NCI-H510A treated with DMSO at 0.1 percent for 48 hours (cell line): Measurements from ENCODE around the gene KDM4B.

ENCODE experiments used
- DNase-seq: peaks from one replicate; lab custom pipeline; 2025; lab: John Stamatoyannopoulos, UW

The KDM4B gene

DNA sequence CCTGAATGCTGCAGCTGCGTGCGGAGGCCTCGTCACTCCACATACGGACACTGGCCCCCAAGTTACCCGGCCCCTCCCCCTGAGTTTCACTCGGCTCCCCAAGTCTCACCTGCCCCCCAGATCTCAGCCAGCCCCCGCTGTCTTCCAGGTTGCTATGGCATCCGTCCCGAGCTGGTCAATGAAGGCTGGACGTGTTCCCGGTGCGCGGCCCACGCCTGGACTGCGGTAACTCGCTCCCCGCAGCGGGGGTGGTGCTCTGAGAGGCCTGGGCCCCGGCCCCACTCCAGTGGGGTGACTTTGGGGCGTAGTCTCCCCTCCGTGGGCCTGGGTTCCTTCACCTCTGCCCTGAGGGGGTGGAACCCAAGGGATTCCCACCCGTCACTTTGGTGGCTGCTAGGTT is 168.2 kb downstream of the KDM4B start:
- DNase-seq, result no peak

DNA sequence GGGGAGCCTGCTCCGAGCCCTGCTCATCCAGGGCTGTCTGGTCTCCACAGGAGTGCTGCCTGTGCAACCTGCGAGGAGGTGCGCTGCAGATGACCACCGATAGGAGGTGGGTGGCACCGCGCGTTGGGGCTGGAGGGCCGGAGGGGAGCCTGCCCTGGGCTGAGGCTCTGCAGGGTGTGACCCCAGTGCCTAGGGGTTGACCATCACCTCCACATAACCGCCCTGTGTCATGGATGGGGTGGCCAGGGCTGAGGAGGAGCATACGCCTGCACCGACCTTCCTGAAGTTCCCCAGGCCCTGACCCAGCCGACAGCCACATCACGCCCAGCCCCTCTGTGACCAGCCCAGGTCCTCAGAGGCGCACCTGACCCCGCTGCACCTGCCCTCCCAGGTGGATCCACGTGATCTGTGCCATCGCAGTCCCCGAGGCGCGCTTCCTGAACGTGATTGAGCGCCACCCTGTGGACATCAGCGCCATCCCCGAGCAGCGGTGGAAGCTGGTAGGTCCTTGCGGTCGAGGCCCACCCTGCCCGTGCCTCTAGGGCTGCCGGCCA is 168.7 kb downstream of the KDM4B start:
- DNase-seq, result peak; percentile 11

DNA sequence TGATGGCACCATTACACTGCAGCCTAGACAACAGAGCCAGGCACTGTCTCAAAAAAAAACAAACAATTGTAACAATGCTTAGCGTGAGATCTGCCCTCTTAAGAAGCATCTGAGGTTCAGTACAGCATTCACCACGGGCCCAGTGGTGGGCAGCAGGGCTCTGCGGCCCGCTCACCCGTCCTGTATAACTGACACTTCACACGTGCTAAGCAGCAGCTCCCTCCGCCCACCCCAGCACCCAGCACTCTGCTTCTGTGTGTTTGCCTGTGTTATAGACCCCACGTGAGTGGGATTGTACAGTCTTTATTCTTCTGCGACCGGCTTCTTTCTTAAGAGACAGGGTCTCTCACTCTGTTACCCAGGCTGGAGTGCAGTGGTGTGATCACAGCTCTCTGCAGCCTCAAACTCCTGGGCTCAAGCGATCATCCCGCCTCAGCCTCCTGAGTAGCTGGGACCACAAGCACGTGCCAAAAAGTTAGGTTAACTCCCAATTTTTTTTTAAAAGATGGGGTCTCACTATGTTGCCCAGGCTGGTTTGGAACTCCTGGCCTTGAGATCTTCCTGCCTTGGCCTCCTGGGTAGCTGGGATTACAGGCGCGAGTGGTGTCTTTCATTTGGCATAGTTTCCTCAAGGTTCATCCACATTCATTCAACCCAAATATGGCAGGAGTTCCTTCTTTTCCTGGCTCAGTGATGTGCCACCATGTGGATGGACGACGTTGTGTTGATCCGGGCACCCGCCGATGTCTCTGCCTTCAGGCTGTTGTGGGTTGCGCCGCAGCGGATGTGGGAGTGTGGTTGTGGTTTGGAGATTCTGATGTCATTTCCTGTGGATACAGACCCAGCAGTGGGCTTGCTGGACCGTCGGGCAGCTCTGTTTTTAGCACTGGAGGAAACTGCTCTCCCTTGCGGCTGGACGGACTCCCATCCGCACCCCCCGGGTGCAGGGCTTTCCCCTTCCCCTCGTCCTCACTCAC is 170.0 kb downstream of the KDM4B start:
- no peak for DNase-seq

DNA sequence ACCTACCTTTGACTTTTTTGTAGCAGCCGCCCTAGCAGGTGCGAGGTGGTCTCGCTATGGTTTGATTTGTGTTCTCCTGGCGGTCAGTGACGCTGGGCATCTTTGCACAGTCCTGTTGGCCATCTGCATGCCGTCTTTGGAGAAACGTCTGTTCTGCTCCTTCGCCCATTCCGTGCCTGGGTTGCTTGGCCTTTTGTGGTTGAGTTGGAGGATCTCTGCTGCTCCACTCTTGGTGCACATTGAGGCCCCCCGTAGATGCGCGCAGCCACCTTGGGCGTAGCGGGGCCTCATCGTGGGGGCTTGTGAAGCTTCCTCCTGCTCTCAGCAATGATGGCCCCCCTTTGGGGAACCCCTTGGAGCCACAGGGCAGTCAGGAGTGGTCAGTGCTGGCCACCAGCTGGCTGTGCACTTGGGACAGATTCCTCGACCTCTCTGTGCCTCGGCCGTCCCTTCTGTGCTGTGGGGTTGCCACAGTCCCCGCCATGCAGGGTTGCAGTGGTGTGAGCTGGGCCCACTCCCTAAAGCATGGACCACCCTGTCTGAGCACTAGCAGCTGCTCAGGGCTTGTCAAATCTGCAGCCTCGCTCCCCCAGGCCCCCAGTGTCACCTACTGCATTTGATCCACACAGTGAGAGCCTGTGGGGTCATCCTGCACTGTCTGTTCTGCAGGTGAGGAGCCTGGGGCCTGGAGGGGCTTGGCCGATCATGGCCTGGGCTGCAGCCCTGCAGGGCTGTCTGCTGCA is 170.8 kb downstream of the KDM4B start:
- no peak for DNase-seq

DNA sequence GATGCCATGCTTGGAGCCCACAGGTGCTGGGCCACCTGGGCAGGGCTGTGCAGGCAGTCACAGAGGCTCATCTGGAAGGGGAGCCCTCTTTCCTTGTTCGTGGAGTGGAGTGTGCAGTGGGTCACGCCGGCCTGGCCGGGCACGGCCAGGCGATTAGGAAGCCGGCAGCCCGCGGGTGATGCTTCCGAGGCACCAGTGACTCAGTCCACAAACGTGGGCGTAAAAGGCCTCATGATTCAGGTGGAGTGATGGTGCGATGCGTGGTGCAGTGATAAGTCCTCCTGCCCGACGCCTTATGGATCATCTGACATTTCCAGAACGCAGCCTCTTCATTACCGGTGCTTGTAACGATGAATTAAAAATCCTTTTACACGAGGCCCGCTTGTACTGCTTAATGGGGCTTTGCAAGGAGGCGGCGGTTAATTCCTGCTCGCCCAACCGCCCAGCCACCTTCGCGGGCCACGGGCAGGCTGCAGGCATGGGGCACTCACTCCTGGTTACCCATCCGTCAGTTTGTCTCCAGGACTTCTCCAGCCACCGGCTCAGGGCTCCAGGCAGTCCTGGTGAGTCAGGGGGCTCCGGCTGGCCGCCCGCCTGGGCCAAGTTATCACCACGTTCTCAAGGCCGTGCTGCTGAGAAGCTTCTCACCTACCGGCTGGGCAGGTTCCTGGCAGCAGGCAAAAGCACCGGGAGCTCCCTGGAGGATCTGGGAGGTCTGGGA is 172.4 kb downstream of the KDM4B start:
- no peak for DNase-seq

DNA sequence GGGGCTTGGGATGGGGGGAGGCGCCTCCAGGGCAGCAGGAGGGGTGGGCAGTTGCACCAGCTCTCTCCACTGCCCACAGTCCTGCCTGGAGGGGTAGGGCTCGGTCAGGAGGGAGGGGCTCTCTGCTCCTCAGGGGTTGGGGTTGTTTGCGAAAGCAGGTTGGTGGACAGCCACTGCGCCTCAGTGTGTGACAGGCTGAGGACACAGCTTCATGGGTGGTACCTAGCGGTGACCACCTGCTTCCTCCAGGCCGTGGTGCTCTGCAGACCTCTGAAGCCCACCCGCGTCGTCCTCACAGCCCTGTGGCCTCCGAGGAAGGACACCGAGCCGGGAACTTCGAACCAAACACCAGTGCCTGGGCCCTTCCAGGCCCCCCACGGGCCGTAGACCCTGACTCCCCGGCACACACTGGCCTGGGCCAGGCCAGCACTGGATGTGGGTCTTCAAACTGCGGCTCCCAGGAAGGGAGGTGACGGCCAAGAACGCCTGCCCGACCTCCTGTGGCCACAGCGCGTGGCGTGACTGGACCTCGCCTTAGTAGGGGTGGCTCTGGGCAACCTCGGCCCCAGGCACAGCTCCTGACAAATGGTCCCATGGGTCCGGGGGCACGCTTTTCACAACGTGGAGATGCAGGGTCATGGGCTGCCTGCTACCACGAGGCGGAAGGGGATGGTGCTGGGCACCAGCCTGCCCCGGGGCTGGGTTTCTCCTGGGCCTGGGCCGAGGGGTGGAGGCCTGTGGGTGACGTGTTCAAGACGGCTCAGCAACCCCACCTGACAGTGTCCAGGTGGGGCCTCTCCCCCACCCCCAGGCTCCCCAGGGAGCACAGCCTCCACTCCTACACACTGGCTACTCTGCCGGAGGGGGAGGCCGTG is 173.2 kb downstream of the KDM4B start:
- no peak for DNase-seq

DNA sequence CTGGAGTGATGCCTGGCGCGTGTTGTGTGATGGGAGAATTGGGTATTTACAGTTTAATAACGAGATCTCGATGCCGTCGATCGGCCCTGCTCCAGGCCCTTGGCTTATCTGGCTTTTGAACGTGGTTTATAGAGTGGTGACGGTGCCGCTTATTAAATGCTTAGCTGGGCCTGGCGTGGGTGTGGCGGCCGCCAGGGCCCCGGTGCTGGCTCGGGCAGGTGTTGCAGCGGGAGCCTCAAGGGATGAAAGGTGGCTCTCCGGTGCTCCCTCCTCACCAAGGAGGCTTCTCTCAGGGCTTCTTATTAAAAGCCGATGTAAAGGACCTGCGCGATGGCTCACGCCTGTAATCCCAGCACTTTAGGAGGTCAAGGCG is 173.8 kb downstream of the KDM4B start:
- peak; percentile 11 for DNase-seq

DNA sequence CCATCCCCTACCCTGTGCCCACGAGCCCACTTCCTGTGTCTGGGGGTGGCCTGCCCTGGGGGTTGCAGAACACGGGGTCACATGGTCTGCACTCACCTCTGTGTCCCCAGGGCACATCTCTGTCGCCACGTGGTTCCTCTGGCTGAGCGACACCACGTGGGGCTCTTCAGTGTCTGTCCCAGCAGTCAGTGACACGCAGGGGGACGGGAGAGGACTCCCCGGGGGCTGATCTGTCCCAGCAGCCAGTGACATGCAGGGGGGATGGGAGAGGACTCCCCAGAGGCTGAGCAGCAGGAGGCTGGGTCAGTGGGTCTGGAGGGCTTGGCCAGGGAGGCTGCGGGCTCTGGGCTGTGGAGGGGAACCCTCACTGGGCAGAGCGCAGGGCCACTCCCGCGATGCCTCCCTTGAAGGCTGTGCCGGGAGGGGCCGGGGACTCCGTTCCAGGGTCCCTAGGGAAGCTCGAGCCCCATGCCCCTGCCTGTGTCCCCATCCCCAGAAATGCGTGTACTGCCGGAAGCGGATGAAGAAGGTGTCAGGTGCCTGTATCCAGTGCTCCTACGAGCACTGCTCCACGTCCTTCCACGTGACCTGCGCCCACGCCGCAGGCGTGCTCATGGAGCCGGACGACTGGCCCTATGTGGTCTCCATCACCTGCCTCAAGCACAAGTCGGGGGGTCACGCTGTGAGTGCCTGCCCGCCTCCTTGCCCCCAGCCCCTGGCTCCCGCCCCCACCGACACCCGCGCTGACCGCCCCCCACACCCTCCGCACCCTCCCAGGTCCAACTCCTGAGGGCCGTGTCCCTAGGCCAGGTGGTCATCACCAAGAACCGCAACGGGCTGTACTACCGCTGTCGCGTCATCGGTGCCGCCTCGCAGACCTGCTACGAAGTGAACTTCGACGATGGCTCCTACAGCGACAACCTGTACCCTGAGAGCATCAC is 174.8 kb downstream of the KDM4B start:
- DNase-seq, result no peak

DNA sequence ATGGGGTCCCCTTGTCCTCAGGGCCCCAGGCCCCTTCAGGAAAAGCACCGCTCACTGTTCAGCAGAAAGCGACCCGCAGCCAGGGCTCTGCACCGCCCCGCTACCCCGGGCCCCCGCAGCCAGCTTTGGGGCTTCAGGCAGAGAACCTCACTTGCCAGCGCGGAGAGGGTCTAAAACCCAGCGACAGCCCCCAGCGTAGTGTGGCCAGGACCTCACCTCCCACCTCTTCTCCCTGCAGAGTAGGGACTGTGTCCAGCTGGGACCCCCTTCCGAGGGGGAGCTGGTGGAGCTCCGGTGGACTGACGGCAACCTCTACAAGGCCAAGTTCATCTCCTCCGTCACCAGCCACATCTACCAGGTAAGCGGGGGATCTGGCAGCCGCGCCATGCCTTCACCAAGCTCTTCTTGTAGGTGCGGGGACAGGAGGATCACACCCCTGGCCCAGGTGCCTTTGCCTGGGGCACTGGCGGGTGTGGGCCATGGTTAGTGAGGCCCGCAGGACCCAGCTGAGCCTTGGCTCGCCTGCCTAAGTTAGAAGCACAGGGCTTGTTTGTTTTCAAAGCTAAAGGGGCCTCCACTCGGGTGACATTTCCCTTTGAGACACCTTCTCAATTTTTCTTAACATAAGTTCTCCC is 175.7 kb downstream of the KDM4B start:
- no peak for DNase-seq

DNA sequence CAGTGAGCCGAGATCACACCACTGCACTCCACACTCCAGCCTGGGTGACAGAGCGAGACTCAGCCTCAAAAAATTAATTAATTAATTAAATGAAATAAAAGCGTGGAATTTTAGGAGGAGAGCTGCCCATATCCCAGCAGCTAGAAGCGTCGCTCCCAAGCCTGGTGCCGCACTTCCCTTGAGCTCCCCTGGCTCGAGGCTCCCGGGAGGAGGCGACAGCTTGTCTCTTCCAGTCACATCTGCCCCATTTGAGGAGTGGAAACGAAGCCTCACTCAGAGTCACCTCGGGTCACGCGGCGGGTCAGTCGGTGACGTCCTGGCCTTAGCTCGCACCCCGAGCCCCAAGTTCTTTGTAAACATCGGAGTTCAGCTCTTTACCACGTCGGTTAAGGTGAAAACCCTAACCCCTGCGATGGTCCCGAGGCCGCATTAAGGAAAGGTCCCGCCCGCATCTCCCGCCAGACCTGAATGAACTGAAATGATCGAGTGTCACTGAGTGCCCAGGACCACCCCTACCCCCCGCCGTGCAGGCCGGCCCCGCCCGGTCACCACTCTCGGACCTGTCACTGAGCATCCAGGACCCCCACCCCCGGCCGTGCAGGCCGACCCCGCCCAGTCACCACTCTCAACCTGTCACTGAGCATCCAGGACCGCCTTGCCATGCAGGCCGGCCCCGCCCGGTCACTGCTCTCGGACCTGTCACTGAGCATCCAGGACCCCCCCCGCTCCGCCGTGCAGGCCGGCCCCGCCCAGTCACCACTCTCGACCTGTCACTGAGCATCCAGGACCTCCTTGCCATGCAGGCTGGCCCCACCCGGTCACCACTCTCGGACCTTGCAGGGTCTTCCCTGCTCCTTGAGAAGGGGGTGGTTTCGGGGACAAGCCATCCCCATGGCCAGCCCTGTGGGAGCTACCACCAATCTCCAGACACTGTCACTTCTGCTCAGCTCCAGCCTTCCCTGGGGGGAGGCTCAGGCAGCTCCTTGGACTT is 176.9 kb downstream of the KDM4B start:
- no peak for DNase-seq

DNA sequence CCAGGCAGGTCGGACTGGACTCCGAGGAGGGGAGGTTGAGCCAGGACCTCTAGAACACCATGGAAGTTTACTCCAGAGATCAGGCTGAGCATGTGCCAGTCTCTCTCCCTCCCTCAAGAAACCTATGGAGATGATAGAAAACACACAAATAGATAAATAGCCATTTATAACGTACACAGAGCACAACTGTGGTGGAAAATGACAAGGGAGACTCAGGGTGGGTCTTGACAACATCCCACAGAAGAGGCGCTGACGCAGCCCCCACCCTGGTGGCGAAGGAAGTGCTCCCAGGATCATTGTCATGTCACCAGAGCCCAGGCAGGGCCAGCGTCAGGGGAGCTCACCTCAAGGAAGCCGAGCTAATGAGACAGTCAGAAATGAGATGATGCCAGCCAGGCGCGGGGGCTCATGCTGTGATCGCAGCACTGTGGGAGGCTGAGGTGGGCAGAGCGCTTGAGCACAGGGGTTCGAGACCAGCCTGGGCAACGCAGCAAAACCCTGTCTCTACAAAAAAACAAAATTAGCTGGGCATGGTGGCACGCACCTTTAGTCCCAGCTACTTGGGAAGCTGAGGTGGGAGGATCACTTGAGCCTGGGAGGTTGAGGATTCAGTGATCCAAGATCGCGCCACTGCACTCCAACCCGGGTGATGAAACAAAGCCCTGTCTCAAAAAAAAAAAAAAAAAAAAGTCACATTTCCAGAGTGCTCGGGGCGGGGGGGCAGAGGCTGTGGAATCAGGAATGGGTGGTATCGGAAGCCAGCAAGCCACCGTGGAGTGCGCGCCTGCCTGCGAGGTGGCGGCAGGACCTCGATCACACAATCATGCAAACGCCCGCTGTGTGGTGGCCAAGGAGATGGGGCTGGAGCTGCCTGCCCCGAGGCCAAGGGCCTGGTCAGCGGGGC is 178.4 kb downstream of the KDM4B start:
- no peak for DNase-seq

DNA sequence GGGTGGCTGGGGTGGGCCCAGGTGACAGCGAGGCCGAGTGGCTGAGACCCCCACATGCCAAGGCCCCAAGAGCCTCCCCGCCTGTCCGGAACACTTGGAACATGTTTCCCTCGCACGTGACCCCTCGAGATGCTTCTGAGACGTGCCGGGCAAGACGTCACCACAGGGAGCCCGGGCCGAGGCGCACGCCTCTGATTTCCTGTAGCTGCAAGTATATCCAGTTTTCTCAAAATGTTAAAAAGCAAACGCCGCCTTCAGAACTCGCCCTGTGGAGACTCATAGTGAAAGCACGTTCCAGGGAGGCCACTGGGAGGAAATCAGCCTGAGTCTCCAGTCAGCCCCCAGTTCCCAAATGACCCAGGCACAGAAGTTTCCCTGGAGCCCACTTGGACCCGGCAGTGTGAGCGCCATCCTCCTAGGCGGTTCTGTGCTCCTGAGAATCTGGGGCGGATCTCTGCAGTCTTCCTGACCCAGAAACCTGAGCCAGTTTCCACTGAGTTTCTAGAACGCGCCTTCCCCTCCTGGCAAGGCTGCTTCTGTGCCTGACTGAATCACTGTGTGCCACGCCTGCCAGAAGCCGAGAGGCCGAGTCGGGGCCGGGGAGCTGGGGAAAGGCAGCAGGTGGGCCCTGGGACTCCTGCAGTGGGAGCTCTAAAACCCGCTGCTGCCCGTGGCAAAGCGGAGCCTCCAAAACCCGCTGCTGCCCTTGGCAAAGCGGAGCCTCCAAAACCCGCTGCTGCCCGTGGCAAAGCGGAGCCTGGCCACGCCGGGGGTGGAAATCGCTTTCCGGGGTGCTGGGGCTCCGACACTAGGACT is 179.3 kb downstream of the KDM4B start:
- DNase-seq, result no peak

DNA sequence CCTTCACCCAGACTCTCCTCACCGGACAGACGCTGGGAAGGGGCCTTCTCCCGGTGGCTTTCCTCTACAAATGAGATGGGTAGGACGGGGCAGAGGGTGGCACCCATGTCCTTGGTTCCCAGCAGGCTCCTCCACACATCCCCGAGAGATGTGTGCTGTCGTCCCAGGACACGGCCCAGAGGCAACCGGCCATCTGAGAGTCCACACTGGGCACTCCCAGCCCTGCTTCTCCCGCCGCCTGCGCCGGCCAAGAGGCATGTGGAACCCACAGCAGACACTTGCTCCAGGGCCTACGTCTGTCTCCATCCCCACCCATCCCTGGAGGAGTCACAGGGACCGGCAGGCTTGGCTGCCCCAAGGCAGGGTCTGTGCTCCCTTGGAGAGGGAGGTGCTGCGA is 179.9 kb downstream of the KDM4B start:
- DNase-seq, result no peak

DNA sequence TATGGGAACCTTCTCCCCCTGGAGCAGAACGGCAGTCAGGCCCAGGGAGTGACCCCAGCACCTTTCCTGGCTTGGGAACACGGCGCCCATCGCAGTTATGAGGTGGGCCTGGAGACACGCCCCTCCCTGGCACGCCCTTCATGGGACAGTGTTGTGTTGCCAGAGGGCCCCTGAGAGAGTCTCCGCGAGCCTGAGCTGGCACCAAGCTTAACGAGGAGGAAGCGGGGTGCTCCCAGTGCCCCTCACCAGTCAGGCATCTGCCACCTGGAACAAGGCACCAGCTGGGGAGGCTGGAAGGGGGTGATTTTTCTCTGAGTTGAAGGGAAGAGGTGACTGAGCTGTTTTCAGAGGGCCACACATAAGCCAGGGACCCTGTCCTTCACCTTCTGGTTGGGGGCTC is 180.6 kb downstream of the KDM4B start:
- DNase-seq, result no peak

DNA sequence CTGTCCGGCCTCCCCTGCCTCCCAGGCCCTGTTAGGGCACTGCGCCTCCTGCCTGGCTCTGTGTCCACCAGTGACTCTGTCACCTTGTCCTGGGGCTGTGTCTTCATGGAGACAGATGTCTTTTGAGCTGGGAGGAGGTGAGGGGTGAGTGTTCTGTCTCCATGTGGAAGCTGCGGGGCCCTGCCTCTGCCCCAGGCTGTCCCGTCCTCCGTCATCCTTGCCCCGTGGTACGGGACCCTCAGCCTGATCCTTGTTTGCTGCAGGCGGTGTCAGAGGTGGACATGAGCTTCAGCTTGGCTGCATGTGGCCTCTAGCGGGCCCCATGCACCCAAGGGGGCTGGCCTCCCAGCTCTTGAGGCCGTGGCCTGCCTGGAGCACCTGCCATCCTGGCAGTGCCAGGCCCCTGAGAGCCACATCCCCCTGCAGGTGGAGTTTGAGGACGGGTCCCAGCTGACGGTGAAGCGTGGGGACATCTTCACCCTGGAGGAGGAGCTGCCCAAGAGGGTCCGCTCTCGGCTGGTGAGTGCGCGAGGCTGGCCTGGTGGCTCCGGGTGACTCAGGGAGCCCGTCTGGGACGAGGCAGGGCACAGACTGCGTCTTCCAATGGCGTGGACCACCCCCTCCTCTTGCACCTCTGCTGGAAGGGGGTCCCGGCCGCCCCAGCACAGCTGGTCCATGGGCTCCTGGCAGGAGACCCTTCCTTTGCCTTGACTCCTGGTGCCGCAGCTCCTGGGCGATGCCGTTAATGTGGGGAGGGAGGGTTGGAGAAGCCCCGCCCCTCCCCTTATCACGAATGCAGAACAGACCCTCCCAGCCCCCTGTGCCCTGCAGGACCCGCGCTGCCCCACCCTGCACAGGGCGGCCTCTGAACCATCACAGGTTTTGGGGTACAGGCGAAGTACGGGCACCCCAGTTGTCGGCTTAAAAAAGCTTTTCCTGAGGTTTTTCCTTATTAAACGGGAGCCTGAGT is 181.3 kb downstream of the KDM4B start:
- no peak for DNase-seq
